OCI-LY1 (cell line): ENCODE data around the gene MAPK8.

ENCODE experiments used
- H2AFZ ChIP-seq: fragments of 200-600 bp; sonication (generic), shearing (Covaris generic); 2 replicates; pipeline ENCODE4 v1.6.0; 2014; ENCODE audit warnings: antibody characterized with exemption, mild to moderate bottlenecking, low read length
- H3F3A ChIP-seq: fragments of 200-600 bp; sonication (generic), shearing (Covaris generic); 2 replicates; pipeline ENCODE4 v1.6.0; 2014; ENCODE audit warnings: mild to moderate bottlenecking, antibody characterized with exemption, low read length, moderate library complexity; ENCODE audit not compliant: insufficient read depth
- H3K27ac ChIP-seq: fragments of 200-600 bp; sonication (generic); 2 replicates; pipeline ENCODE4 v1.5.1; 2014; ENCODE audit warnings: low read length, mixed run types, mild to moderate bottlenecking, low read depth; ENCODE audit not compliant: poor library complexity, severe bottlenecking
- H3K27me3 ChIP-seq: fragments of 200-600 bp; sonication (generic); 2 replicates; pipeline ENCODE4 v1.6.0; 2014; ENCODE audit warnings: antibody characterized with exemption, mild to moderate bottlenecking, low read length, moderate library complexity; ENCODE audit not compliant: insufficient read depth
- H3K36me3 ChIP-seq: fragments of 200-600 bp; sonication (generic); 2 replicates; pipeline ENCODE4 v1.6.1; 2014; ENCODE audit warnings: mild to moderate bottlenecking, antibody characterized with exemption, low read length, moderate library complexity, mixed read lengths; ENCODE audit not compliant: insufficient read depth
- H3K4me1 ChIP-seq: fragments of 200-600 bp; sonication (generic); 2 replicates; pipeline ENCODE4 v1.5.1; 2014; ENCODE audit warnings: mild to moderate bottlenecking, low read length, moderate library complexity; ENCODE audit not compliant: insufficient read depth, severe bottlenecking
- H3K4me2 ChIP-seq: fragments of 200-600 bp; sonication (generic), shearing (Covaris generic); 2 replicates; pipeline ENCODE4 v1.6.1; 2014; ENCODE audit warnings: low read length
- H3K4me3 ChIP-seq: fragments of 200-600 bp; sonication (generic); 2 replicates; pipeline ENCODE4 v1.5.1; 2014; ENCODE audit warnings: low read length, low read depth, mild to moderate bottlenecking, mixed read lengths; ENCODE audit not compliant: poor library complexity, severe bottlenecking
- H3K79me2 ChIP-seq: fragments of 200-600 bp; shearing (Covaris generic); 2 replicates; pipeline ENCODE4 v1.6.1; 2016; ENCODE audit warnings: mixed run types, low read length, mixed read lengths; ENCODE audit not compliant: insufficient read depth
- H3K9ac ChIP-seq: fragments of 200-600 bp; sonication (generic), shearing (Covaris generic); 2 replicates; pipeline ENCODE4 v1.6.1; 2014; ENCODE audit warnings: mild to moderate bottlenecking, low read length, mixed read lengths
- H3K9me2 ChIP-seq: fragments of 200-600 bp; sonication (generic), shearing (Covaris generic); 2 replicates; pipeline ENCODE4 v1.6.1; 2014; ENCODE audit warnings: low read depth, mild to moderate bottlenecking, low read length, mixed read lengths
- H3K9me3 ChIP-seq: fragments of 200-600 bp; shearing (Covaris generic); 2 replicates; pipeline ENCODE4 v1.6.1; 2014; ENCODE audit warnings: low read length, mixed read lengths
- H4K20me1 ChIP-seq: fragments of 200-600 bp; sonication (generic), shearing (Covaris generic); 2 replicates; pipeline ENCODE4 v1.6.0; 2016; ENCODE audit warnings: mild to moderate bottlenecking, low read length; ENCODE audit not compliant: insufficient read depth
- EZH2 ChIP-seq: fragments of 200-600 bp; sonication (generic), shearing (Covaris generic); IDR thresholded peaks from 2 replicates; pipeline ENCODE4 v1.8.0; 2017; ENCODE audit warnings: borderline replicate concordance, mixed run types, mild to moderate bottlenecking, antibody characterized with exemption, low read length, moderate library complexity, mixed read lengths
- TF ChIP-seq, protein P1 (sequence below): fragments of 200-600 bp; sonication (generic), shearing (Covaris generic); IDR thresholded peaks from 2 replicates; pipeline ENCODE4 v1.5.1; 2017; ENCODE audit warnings: mild to moderate bottlenecking, antibody characterized with exemption, low read length, moderate library complexity, mixed read lengths

Gene MAPK8

DNA sequence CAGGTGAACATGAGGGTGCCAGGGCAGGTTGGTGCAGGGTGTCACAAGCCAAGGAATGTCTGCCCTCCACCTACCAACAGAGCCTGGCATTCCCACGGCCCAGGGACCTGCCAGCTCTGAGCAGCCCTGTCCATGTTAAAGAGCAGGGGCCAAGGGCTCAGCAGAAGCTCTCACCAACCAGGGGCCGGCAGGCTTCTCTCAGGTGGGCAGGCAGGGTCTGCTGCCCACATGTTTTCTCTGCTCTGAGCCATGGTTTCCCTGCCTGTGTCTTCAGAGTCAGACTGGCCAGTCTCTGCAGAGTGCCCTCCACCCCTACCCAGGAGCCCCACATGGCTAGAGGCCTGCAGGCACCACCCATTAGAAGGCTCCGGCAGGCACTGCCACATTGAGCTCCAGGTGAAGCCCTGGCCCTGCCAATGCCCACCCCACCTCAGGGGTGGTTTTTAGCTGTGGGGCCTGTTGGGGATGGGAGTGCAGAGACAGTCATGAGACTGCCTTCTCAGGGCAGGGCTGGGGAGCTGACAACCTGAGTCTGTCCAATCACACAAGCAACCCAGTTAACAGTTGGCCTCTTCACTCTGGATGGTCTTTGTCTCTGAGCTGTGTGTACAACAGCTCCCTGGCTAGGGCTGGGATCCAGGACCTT lies 162.5 kb downstream of the MAPK8 start:
- TF ChIP-seq, protein P1, sequence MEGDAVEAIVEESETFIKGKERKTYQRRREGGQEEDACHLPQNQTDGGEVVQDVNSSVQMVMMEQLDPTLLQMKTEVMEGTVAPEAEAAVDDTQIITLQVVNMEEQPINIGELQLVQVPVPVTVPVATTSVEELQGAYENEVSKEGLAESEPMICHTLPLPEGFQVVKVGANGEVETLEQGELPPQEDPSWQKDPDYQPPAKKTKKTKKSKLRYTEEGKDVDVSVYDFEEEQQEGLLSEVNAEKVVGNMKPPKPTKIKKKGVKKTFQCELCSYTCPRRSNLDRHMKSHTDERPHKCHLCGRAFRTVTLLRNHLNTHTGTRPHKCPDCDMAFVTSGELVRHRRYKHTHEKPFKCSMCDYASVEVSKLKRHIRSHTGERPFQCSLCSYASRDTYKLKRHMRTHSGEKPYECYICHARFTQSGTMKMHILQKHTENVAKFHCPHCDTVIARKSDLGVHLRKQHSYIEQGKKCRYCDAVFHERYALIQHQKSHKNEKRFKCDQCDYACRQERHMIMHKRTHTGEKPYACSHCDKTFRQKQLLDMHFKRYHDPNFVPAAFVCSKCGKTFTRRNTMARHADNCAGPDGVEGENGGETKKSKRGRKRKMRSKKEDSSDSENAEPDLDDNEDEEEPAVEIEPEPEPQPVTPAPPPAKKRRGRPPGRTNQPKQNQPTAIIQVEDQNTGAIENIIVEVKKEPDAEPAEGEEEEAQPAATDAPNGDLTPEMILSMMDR, result no peak
- no peak for TF ChIP-seq EZH2
- no peak overlapping the region for H3K4me2 ChIP-seq
- H3K27ac ChIP-seq, result no peak overlapping the region

DNA sequence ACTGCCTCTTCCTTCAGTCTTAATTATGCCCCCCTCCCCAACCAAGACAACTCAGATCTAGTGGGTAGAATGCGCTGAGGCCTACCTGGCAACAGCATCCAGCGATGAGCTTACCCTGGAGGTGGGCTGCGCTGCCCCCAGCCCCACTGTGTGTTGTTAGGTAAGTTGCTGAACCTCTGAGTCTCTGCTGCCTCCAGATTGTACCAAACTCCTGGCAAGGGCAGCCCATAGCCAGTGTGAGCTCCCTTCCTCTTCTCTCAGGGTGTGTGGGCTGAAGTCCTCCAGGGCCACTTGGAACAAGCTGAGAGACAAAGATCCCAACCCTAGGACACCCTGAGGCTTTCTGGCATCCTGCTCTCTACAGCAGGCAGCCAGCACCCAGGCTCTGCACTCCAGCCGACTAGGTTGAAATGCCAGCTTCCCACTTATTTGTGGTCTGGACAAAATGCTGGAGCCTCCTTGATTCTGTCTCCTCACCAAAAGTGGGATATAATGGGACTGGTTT lies 163.1 kb downstream of the MAPK8 start:
- Histone ChIP-seq H3K79me2 (no peaks in the 10 kb centered on the region), H3K4me2 (no peak overlapping the region), H3K4me1 (no peaks in the 10 kb centered on the region), H3F3A (no peaks in the 10 kb centered on the region), H3K9ac (no peak overlapping the region), H3K27ac (no peak overlapping the region), H3K27me3 (no peaks in the 10 kb centered on the region), H2AFZ (no peak overlapping the region), H4K20me1 (no peaks in the 10 kb centered on the region), H3K4me3 (no peak overlapping the region), H3K9me3 (no peaks in the 10 kb centered on the region), H3K36me3 (no peaks in the 10 kb centered on the region), H3K9me2 (no peaks in the 10 kb centered on the region)
- TF ChIP-seq EZH2, result no peak
- TF ChIP-seq, protein P1, result no peak

More for the DNA sequence above, 162.5 kb downstream of the MAPK8 start:
- Histone ChIP-seq H3K9ac (no peak overlapping the region), H3K9me2 (no peaks in the 10 kb centered on the region), H3K9me3 (no peaks in the 10 kb centered on the region), H3F3A (no peaks in the 10 kb centered on the region), H3K36me3 (no peaks in the 10 kb centered on the region), H3K4me1 (no peaks in the 10 kb centered on the region), H4K20me1 (no peaks in the 10 kb centered on the region), H3K79me2 (no peaks in the 10 kb centered on the region), H3K27me3 (no peaks in the 10 kb centered on the region), H2AFZ (no peak overlapping the region), H3K4me3 (no peak overlapping the region)

DNA sequence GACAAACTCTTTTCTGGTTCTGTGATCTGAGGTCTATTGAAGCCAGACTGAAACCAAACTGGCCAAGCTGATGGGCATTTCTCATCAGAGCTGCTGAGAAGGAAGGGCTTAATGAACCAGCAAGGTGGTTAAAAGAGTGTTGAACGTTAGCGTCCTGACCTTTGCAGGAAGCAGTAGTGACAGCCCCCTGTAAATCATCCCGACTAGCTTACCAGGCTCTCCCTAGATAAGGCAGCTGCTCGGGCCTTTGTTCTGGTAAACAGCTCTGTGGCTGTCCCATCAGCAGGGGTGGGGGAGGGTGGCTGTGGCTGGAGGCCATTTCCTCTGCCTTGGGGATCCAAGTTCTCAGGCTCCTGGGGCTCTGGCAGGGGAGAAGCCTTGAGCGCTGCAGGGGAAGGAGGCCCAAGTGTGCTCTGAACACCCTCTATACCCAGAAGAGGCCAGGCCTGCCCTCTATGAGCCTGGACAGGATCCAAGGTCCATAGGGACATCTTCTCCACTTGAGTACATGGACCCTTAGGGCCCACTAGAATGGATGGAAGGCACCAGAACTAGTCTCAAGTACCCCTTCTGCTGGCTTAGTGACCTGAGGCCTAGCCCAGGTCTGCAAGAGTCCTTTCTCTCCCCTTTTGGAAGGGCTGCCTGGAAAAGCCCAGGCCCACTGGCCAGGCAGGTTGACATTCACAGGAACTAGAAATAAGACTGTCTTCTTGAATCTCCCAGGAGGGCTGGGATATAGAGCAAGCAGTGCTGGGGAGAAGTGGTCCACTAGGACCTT lies 163.8 kb downstream of the MAPK8 start:
- no peaks in the 10 kb centered on the region for H3K9me2 ChIP-seq
- no peak overlapping the region for H3K27ac ChIP-seq
- no peaks in the 10 kb centered on the region for H3K4me1 ChIP-seq
- no peak overlapping the region for H3K4me2 ChIP-seq
- no peak overlapping the region for H3K9ac ChIP-seq
- no peaks in the 10 kb centered on the region for H3K79me2 ChIP-seq
- no peaks in the 10 kb centered on the region for H3K9me3 ChIP-seq
- H3K27me3 ChIP-seq, result no peaks in the 10 kb centered on the region
- no peak overlapping the region for H3K4me3 ChIP-seq
- no peak overlapping the region for H2AFZ ChIP-seq
- no peaks in the 10 kb centered on the region for H3K36me3 ChIP-seq
- H3F3A ChIP-seq, result no peaks in the 10 kb centered on the region
- no peaks in the 10 kb centered on the region for H4K20me1 ChIP-seq
- TF ChIP-seq, protein P1, result no peak
- no peak for TF ChIP-seq EZH2
